ENCODE measurements around the gene OSBPL1A. TPM values are rescaled to one million over a fixed set of nuclear protein-coding genes. Genes with fewer than 3 reads are reported as not detected.

OSBPL1A gene
- total and polyA plus RNA-seq, 2 of the 8 experiments (the other 6 are each of a cell fraction or from before 2014, with no cell fraction given): 53.2 to 74.9 TPM

GRCh38 chr18:24381126-24381525 is 16.5 kb downstream of the OSBPL1A start:
- H3K79me2 ChIP-seq (ENCODE audit: control insufficient read depth in 1 of 2, insufficient read depth in 2 of 2, low read length in 2 of 2): peaks cover 0 to 52% of the 10 kb centered on the region in 2 experiments; a peak in 2 of 4 replicates
- H3K18ac ChIP-seq (ENCODE audit: extremely low read depth, low read length): peak overlapping the region; percentile 48; the same call in 1 of the 2 replicates
- H3K4ac ChIP-seq (replicated peaks; ENCODE audit: insufficient read length, low read depth, low read length): no peak overlapping the region
- peak overlapping the region; percentile 82 for H2BK120ac ChIP-seq (replicated peaks; ENCODE audit: low read depth, low read length)
- no peaks in the 10 kb centered on the region for H3K9me3 ChIP-seq (ENCODE audit: insufficient read depth in 2 of 2, low read depth in 1 of 2, low read length in 1 of 2)
- no peak overlapping the region for H2BK5ac ChIP-seq (ENCODE audit: low read depth, low read length)
- H4K5ac ChIP-seq (ENCODE audit: insufficient read length, low read depth, low read length): no peak overlapping the region
- H3K79me1 ChIP-seq (ENCODE audit: low read depth, low read length): peaks cover 4% of the 10 kb centered on the region
- no peak overlapping the region for H2BK12ac ChIP-seq (ENCODE audit: low read depth, low read length)
- peaks cover 0 to 9% (median 0%) of the 10 kb centered on the region in 4 experiments; a peak in 3 of 8 replicates for H3K36me3 ChIP-seq (ENCODE audit: control insufficient read depth in 2 of 4, insufficient read depth in 4 of 4, low read length in 3 of 4)
- H4K20me1 ChIP-seq (replicated peaks in 1 of 2; ENCODE audit: control insufficient read depth in 1 of 2, insufficient read depth in 2 of 2, low read length in 2 of 2): peaks cover 0 to 2% of the 10 kb centered on the region in 2 experiments
- no peak overlapping the region for H4K91ac ChIP-seq (replicated peaks; ENCODE audit: insufficient read length, low read length)
- ChIA-PET POLR2A (ENCODE audit: partially characterized antibody) (interaction anchor here (1.0 to 3.5 kb wide), 6 partner anchors 8 to 242 kb away, joined by 3 to 20 read pairs (median 4); partner anchors contain the start of genes CABYR and OSBPL1A), CTCF (ENCODE audit: partially characterized antibody) (interaction anchor here (0.8 to 1.4 kb wide), 3 partner anchors 10 to 21 kb away, joined by 4 to 5 read pairs (median 5); partner anchors contain the start of gene OSBPL1A)
- H3K23me2 ChIP-seq (ENCODE audit: low read depth, low read length): 0 out of 2 replicates have a peak, but pooled peaks cover 1% of the 10 kb centered on the region
- H4K8ac ChIP-seq (ENCODE audit: extremely low read depth, insufficient read depth, low read length): no peak overlapping the region
- no peak overlapping the region for H2AFZ ChIP-seq (ENCODE audit: low read length)
- no peak overlapping the region for H3K4me3 ChIP-seq (ENCODE audit: extremely low read depth in 1 of 4, insufficient read depth in 2 of 4, low read depth in 3 of 4, low read length in 4 of 4)
- FAIRE-seq: no peak
- no peak for DNase-seq (ENCODE audit: low read depth in 1 of 2, low spot score in 2 of 2)
- no peak overlapping the region for H3K9ac ChIP-seq (replicated peaks in 1 of 4; ENCODE audit: extremely low read depth in 1 of 4, low read depth in 3 of 4, low read length in 3 of 4)
- H3K56ac ChIP-seq (replicated peaks; ENCODE audit: insufficient read length, low read depth, low read length): no peak overlapping the region
- no peaks in the 10 kb centered on the region for H3K27me3 ChIP-seq (replicated peaks in 1 of 4; ENCODE audit: control insufficient read depth in 3 of 4, extremely low read depth in 1 of 4, insufficient read depth in 3 of 4, low read length in 3 of 4)
- H2AK5ac ChIP-seq (ENCODE audit: low read depth, low read length): peak overlapping the region; percentile 53; the same call in 1 of the 2 replicates
- peak overlapping the region; percentile 6; the same call in 1 of the 2 replicates for H3K27ac ChIP-seq (ENCODE audit: low read depth, low read length)
- no peak overlapping the region for H3K23ac ChIP-seq (ENCODE audit: insufficient read length)
- H2BK15ac ChIP-seq (ENCODE audit: low read length): 0 out of 2 replicates have a peak overlapping the region, but pooled peaks have one; percentile 72
- TF ChIP-seq RBBP5 (IDR thresholded peaks at IDR 0.05; ENCODE audit: borderline replicate concordance, low read depth, low read length): no peak
- no peak for TF ChIP-seq KDM1A (IDR thresholded peaks at IDR 0.05; ENCODE audit: borderline replicate concordance, low read length)
- no peak for TF ChIP-seq KDM5A (IDR thresholded peaks at IDR 0.05; ENCODE audit: low read length)
- TF ChIP-seq POLR2AphosphoS5 (IDR thresholded peaks at IDR 0.05; ENCODE audit: low read depth, low read length): no peak
- TF ChIP-seq SP4 (IDR thresholded peaks at IDR 0.05; ENCODE audit: low read length): no peak
- no peak for TF ChIP-seq NRF1 (IDR thresholded peaks at IDR 0.05; ENCODE audit: low read depth, low read length)
- no peak for TF ChIP-seq HDAC6 (IDR thresholded peaks at IDR 0.05; ENCODE audit: low read depth, low read length)
- H3K4me2 ChIP-seq (ENCODE audit: insufficient read depth in 1 of 2, low read depth in 2 of 2, low read length in 2 of 2): no peak overlapping the region
- WGBS, 2 experiments (ENCODE audit: extremely low coverage in 1 of 2, insufficient coverage in 1 of 2, insufficient read length in 1 of 2, insufficient replicate concordance in 2 of 2, low coverage in 1 of 2, low lambda C conversion rate in 2 of 2, missing lambda C conversion rate in 1 of 2): 80% methylated on average over 1 of the region's 1 CpG; no CpG with 5 or more reads in 1 of the 2 experiments
- H2BK20ac ChIP-seq (ENCODE audit: low read length): 0 out of 2 replicates have a peak overlapping the region, but pooled peaks have one; percentile 48
- H3K14ac ChIP-seq (ENCODE audit: insufficient read length): no peak overlapping the region
- H3K4me1 ChIP-seq (replicated peaks in 1 of 4; ENCODE audit: control insufficient read depth in 3 of 4, insufficient read depth in 4 of 4, low read length in 3 of 4): peaks cover 4 to 13% (median 11%) of the 10 kb centered on the region in 4 experiments
